OCI-M1 (cell line): ENCODE results near the gene STAP2.
A peak's percentile ranks its signal among the peaks of the same experiment; 100 is the strongest.
"Not testable (repeated sequence)": the region's sequence is repeated elsewhere in the genome, so short reads cannot be mapped to it uniquely, and the experiment has no call there.

Experiments
- DNase-seq: peaks from one replicate; lab custom pipeline; 2025; lab: John Stamatoyannopoulos, UW

The STAP2 gene

DNA sequence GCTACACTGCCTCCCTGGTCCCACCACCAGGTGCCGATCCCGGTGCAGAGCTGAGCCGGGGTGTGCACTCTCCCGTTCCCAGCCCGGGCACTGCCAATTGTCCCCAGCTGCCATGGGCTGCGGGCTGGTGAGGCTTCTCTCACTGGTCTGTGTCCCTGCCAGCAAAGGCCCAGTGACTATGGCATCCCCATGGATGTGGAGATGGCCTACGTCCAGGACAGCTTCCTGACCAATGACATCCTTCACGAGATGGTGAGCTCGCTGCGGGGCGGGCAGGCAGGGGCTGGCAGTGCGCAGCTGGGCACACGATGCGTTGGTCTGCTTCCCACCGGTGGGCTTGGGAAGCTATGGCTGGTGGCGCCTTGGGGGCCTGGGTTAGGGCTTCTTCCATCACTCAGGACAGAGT, 19.3 kb upstream of the STAP2 start:
- no peak for DNase-seq

- DNase-seq, result no peak
These were observed 18.6 kb upstream of the STAP2 start for GRCh38 chr19:4357095-4357797.

DNA sequence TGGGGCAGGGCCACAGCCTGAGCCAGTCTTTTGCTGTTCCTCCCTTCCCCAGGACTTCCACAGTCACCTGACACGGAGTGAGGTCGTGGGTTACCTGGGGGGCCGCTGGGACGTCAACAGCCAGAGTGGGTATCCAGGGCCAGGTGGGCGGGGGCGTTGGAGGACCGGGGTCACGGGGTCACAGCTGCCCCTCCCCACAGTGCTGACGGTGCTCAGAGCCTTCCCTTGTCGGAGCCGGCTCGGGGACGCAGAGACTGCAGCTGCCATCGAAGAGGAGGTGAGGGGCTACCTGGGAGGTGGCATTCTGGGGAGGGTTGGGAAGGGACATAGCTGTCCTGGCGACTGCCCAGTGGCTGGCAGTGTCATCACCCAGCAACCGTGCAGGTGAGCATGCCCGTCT, 16.3 kb upstream of the STAP2 start:
- no peak for DNase-seq

DNA sequence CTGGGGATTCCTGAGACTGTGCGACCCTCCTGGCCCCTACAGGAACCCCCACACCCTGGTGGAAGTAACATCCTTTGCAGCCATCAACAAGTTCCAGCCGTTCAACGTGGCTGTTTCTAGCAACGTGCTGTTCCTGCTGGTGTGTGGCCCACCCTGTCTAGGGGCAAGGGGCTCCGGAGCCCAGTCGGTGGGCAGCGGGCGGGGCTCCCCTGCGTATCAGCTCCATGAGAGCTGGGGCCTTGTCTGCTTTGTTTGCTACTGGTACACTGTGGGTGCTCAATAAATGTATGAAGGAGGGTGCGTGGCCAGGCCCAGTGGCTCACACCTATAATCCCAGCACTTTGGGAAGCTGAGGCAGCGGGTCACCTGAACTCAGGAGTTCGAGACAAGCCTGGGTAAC, 15.7 kb upstream of the STAP2 start:
- no peak for DNase-seq

DNA sequence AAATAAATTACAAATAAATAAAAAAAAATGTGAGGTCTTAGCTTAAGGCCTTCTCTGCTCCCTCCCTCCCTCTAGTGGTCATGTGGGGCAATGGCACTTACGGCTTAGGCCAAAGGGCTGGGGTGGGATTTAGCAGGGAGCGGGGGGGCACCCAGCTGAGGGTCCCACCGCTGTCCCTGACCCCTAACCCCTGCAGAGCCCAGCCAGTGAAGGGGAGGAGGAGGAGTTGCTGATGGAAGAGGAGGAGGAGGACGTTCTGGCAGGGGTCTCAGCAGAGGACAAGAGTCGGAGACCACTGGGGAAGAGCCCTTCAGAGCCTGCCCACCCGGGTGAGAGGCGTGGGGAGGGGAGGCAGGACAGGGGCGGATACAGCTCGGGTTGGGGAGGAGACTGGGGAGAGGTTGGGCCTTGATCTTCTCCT, 14.1 kb upstream of the STAP2 start:
- peak; percentile 53 for DNase-seq

GRCh38 chr19:4350726-4351125, 12.1 kb upstream of the STAP2 start:
- DNase-seq, result no peak

DNA sequence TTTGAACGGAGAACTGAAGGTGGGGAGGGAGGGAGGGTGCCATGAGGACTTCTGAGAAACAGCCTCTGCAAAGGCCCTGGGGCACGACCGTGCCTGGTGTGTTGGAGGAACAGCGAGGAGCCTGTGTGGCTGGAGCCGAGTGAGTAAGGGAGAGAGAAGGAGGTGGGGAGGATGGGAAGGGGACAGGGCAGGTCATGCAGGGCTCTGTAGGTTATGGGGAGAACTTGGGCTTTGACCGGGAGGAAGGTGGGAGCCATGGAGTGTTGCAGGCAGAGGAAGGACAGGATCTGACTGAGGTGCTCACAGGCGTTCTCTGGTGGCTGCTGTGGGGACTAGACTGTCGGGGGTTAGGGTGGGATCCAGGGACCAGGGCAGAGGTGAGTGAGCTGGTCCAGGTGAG, 11.5 kb upstream of the STAP2 start:
- DNase-seq, result no peak

DNA sequence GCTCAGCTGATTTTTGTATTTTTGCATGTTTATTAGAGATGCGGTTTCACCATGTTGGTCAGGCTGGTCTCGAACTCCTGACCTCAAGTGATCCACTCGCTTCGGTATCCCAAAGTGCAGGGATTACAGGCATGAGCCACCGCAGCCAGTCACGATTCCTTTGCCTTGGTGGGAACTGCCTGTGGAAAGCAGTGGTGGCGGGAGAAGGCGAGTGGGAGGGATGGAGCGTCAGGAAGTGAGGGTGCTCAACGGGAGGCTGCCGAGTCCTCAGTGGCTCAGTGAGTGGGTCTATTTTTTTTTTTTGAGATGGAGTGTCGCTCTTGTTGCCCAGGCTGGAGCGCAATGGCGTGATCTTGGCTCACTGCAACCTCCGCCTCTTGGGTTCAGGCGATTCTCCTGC, 10.6 kb upstream of the STAP2 start:
- DNase-seq, result not testable (repeated sequence)

DNA sequence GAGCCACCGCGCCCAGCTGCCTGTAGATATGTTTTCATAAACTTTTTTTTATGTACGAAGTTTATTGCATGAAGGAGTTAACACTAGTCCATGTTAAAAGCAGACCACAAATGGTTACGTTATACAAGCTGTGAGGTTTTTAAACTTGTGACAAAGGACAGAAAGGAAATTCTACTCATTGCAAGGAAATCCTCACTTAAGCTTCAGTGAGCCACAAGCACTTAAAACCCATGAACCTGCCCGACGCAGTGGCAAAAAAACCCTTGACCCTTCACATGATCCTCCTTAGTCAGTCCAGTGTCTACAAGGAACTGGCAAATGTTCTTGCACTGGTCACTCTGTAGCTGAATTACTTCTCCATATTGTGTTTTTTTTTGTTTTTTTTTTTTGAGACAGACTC, 8.9 kb upstream of the STAP2 start:
- no peak for DNase-seq

- DNase-seq, result no peak
These were observed 7.4 kb upstream of the STAP2 start for GRCh38 chr19:4346020-4346383.

DNA sequence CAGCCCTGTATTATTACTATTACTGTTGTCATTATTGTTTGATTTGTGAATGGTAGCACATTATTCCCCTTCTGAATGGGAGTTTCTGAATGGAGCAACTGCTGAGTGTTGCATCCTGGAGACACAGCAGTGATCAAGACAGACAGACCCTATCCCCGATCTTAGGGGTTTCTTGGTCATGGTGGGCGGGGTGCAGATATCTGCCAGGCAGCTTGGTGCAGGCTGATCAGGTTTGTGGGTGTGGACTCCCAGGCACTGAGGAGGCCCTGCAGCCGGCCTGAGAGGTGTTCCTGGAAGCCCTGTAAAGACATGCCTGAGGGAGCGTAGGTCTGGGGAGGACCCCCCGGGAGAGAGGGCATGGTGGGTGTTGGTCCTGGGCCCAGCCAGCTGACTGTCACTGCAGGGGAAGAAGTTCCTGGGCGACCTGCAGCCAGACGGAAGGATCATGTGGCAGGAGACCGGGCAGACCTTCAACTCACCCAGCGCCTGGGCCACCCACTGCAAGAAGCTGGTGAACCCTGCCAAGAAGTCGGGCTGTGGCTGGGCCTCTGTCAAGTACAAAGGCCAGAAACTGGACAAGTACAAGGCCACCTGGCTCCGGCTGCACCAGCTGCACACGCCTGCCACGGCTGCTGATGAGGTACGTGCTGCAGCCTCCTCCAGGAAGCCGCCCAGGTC, 6.9 kb upstream of the STAP2 start:
- DNase-seq, result no peak

- DNase-seq, result peak; percentile 83
These were observed 5.0 kb upstream of the STAP2 start, which contains the start of gene MPND for GRCh38 chr19:4343370-4344307. Gene MPND, plus strand, starts transcription at chr19:4343562. Its CDS starts 32 bp downstream, at chr19:4343594.

GRCh38 chr19:4342615-4343369, 4.2 kb upstream of the STAP2 start:
- DNase-seq, result peak; percentile 98

- no peak for DNase-seq
These were observed 3.6 kb upstream of the STAP2 start for GRCh38 chr19:4342314-4342614.

- peak; percentile 66 for DNase-seq
These were observed 654 bp downstream of the STAP2 start for GRCh38 chr19:4337906-4338440.

DNA sequence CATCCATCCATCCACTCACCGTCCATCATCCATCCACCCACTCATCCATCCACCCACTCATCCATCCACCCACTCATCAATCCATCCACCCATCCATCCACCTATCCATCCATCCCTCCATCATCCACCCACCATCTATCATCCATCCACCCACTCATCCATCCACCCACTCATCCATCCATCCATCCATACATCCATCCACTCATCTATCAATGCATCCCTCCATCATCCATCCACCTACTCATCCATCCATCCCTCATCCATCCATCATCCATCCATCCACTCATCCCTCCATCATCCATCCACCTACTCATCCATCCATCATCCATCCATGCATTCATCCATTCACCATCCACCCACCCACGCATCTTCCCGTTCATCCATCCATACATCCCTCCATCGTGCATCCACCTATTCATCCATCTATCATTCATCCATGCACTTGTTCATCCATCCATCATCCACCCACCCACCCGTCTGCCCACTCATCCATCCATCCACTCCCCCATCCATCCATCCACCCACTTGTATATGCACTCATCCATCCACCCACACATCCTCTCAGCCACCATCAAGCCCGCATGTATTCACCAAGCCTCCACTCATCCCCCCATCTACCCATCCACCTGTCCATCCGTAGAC, 3.6 kb downstream of the STAP2 start:
- DNase-seq, result no peak

GRCh38 chr19:4329858-4330257, 8.8 kb downstream of the STAP2 start:
- no peak for DNase-seq

DNA sequence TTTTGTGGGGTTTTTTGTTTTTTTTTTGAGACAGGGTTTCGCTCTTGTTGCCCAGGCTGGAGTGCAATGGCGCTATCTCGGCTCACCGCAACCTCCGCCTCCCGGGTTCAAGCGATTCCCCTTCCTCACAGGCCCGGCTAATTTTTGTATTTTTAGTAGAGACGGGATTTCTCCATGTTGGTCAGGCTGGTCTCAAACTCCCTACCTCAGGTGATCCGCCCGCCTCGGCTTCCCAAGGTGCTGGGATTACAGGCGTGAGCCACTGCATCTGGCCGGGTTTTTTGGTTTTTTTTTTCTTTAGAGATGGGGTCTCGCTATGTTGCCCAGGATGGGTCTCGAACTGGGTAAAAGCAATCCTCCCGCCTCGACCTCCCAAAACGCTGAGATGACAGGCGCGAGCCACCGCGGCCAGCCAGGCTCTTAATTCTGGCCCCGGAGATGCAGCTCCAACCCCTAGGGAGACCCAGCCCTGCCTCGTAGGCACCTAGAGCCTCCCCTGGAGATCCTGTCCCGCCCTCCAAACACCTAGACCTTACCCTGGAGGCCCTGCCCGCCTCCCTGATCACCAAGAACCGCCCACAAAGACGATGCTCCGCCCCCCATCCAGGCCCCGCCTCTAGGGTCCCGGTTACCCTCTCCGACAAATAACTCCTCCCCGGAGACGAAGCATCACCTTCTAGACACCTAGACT, 9.5 kb downstream of the STAP2 start:
- DNase-seq, result not testable (repeated sequence)

DNA sequence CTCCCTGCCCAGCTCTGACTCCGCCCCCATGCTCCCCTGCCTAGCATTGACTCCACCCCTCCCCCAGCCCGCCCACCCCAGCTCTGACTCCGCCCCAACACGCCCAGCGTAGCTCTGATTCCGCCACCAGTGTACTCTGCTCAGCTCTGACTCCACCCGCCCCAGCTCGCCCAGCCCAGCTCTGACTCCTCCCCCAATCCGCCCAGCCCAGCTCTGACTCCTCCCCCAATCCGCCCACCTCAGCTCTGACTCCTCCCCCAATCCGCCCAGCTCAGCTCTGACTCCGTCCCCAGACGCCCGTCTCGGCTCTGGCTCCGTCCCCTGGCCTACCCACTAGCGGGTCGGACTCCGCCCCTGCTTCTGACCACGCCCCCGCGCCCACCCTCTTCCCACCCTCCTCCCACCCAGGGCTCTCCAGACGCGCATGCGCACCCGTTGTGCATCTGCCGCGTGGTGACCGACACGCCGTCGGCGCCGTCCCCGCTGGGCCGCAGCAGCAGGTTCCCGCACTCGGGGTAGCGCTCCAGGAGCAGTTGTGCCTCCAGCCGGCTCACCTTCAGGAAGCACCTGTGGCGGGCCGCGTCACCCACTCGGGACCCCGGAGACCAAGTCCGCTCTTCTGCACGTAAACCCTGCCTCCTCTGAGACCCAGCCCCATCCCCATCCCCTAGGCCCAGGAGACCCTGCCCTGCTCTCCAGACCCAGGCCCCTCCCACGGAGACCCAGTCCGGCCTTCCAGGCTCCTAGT, 10.2 kb downstream of the STAP2 start:
- peak; percentile 1 for DNase-seq

GRCh38 chr19:4327877-4328242, 10.8 kb downstream of the STAP2 start:
- DNase-seq, result no peak
